ENCODE data around the gene ZNF423.

- no peak for TF ChIP-seq GATA3 (IDR thresholded peaks at IDR 0.05; ENCODE audit: low read depth, low read length)
- TF ChIP-seq GATA2 (IDR thresholded peaks at IDR 0.05; ENCODE audit: low read depth, low read length): no peak
Observed at GRCh38 chr16:49641250-49641649, 214.7 kb downstream of the ZNF423 start.

Measured in SH-SY5Y (cell line).